Glomerular visceral epithelial cell (primary cell): Measurements from ENCODE around the gene FAM163A.
"Not testable (repeated sequence)": the region's sequence is repeated elsewhere in the genome, so short reads cannot be mapped to it uniquely, and the experiment has no call there.

Experiments used
- DNase-seq: peaks from one replicate; pipeline ENCODE4 v3.0.0-alpha.2; 2016; ENCODE audit errors: extremely low spot score

Gene FAM163A

GRCh38 chr1:179855831-179856230 is 112.7 kb downstream of the FAM163A start:
- DNase-seq, result not testable (repeated sequence)

- no peak for DNase-seq
Measured at GRCh38 chr1:179856296-179856695, 113.2 kb downstream of the FAM163A start.

GRCh38 chr1:179857009-179857408 is 113.9 kb downstream of the FAM163A start:
- no peak for DNase-seq

GRCh38 chr1:179860652-179861051 is 117.6 kb downstream of the FAM163A start:
- no peak for DNase-seq

- DNase-seq, result no peak
Measured at GRCh38 chr1:179865377-179865776, 122.3 kb downstream of the FAM163A start.
